WTC11 (cell line): ENCODE results near the gene ID3. TPM values are rescaled to one million over a fixed set of nuclear protein-coding genes. Genes with fewer than 3 reads are reported as not detected.

ENCODE experiments used
- ATAC-seq: fragments of 200-7000 bp; cut with Tn5 transposase; 2 replicates; pipeline ENCODE4 v1.10.0; 2021; ENCODE audit warnings: mild to moderate bottlenecking, moderate library complexity
- CTCF ChIA-PET: fragments of 300-600 bp; sonication (Branson Sonifier 250); formaldehyde crosslinking; loops from one replicate; lab custom pipeline; 2021; ENCODE audit warnings: antibody characterized with exemption; lab: Charles Lee
- POLR2A ChIA-PET: fragments of 350-600 bp; sonication (Branson Sonifier 250); formaldehyde crosslinking; loops from one replicate; lab custom pipeline; 2021; ENCODE audit warnings: antibody characterized with exemption; lab: Charles Lee
- DNase-seq: peaks from one replicate; pipeline ENCODE4 v3.0.0; 2021; ENCODE audit warnings: low spot score
- H3K27ac Mint-ChIP-seq: 2 replicates; pipeline ENCODE4 v1.8.0; 2021; ENCODE audit warnings: mixed read lengths
- H3K27me3 Mint-ChIP-seq: 2 replicates; pipeline ENCODE4 v1.8.0; 2021; ENCODE audit warnings: low read depth, mild to moderate bottlenecking, moderate library complexity, mixed read lengths
- H3K36me3 Mint-ChIP-seq: 2 replicates; pipeline ENCODE4 v1.8.0; 2021; ENCODE audit warnings: mixed read lengths
- H3K4me1 Mint-ChIP-seq: 2 replicates; pipeline ENCODE4 v1.8.0; 2022; ENCODE audit warnings: mixed read lengths
- H3K4me3 Mint-ChIP-seq: 2 replicates; pipeline ENCODE4 v1.8.0; 2021; ENCODE audit warnings: mild to moderate bottlenecking, moderate library complexity, mixed read lengths
- H3K9me3 Mint-ChIP-seq: 2 replicates; pipeline ENCODE4 v1.8.0; 2021; ENCODE audit warnings: mixed read lengths
- CBFB ChIP-seq: sonication (generic); formaldehyde crosslinking; IDR thresholded peaks from 2 replicates; pipeline ENCODE4 v1.8.1; 2022; ENCODE audit warnings: mild to moderate bottlenecking, low read depth, missing genetic modification reagents
- CREB1 ChIP-seq: sonication (generic); formaldehyde crosslinking; IDR thresholded peaks from 2 replicates; pipeline ENCODE4 v1.8.0; 2023; ENCODE audit warnings: mild to moderate bottlenecking, missing genetic modification reagents
- EMX1 ChIP-seq: fragments of 250-450 bp; sonication (Bioruptor Pico); IDR thresholded peaks from 2 replicates; pipeline ENCODE4 v1.8.0; 2021; ENCODE audit warnings: mild to moderate bottlenecking
- ESRRA ChIP-seq: sonication (generic); formaldehyde crosslinking; IDR thresholded peaks from 2 replicates; pipeline ENCODE4 v1.8.1; 2022; ENCODE audit warnings: mild to moderate bottlenecking, missing genetic modification reagents, borderline replicate concordance
- FOXP1 ChIP-seq: sonication (generic); formaldehyde crosslinking; IDR thresholded peaks from 2 replicates; pipeline ENCODE4 v1.8.0; 2022; ENCODE audit warnings: missing genetic modification reagents, mild to moderate bottlenecking, moderate library complexity, borderline replicate concordance
- GTF2I ChIP-seq: fragments of 250-450 bp; sonication (Bioruptor Pico); conservative IDR thresholded peaks from 2 replicates; pipeline ENCODE4 v1.4.0; 2021; ENCODE audit warnings: mild to moderate bottlenecking
- KAT7 ChIP-seq: sonication (generic); formaldehyde crosslinking; IDR thresholded peaks from 2 replicates; pipeline ENCODE4 v1.8.1; 2023; ENCODE audit warnings: missing genetic modification reagents, mild to moderate bottlenecking, borderline replicate concordance
- PRRX2 ChIP-seq: fragments of 250-450 bp; sonication (Bioruptor Pico); IDR thresholded peaks from 2 replicates; pipeline ENCODE4 v1.8.0; 2021; ENCODE audit warnings: mild to moderate bottlenecking
- SOX15 ChIP-seq: fragments of 250-450 bp; sonication (Bioruptor Pico); IDR thresholded peaks from 2 replicates; pipeline ENCODE4 v1.9.0; 2021; ENCODE audit warnings: mild to moderate bottlenecking
- TP53 ChIP-seq: sonication (generic); formaldehyde crosslinking; IDR thresholded peaks from 2 replicates; pipeline ENCODE4 v1.8.1; 2023; ENCODE audit warnings: mild to moderate bottlenecking, missing genetic modification reagents
- ZNF232 ChIP-seq: sonication (generic); formaldehyde crosslinking; IDR thresholded peaks from 2 replicates; pipeline ENCODE4 v1.8.0; 2022; ENCODE audit warnings: mild to moderate bottlenecking, missing genetic modification reagents
- total RNA-seq: library from RNA; stranded (reverse); gene quantifications from 3 replicates; pipeline ENCODE4 v1.2.3, GENCODE V29; 2021
- TF ChIP-seq, protein P1 (sequence below): sonication (generic); formaldehyde crosslinking; conservative IDR thresholded peaks from 2 replicates; pipeline ENCODE4 v1.8.1; 2022; ENCODE audit warnings: mild to moderate bottlenecking, missing genetic modification reagents
- TF ChIP-seq, protein P2 (sequence below): sonication (generic); formaldehyde crosslinking; IDR thresholded peaks from 2 replicates; pipeline ENCODE4 v1.8.1; 2022; ENCODE audit warnings: mild to moderate bottlenecking, moderate library complexity, missing genetic modification reagents
- TF ChIP-seq, protein P3 (sequence below): sonication (generic); formaldehyde crosslinking; IDR thresholded peaks from 2 replicates; pipeline ENCODE4 v1.8.0; 2023; ENCODE audit warnings: mild to moderate bottlenecking, missing genetic modification reagents
- TF ChIP-seq, protein P4 (sequence below): sonication (generic); formaldehyde crosslinking; IDR thresholded peaks from 2 replicates; pipeline ENCODE4 v1.8.1; 2023; ENCODE audit warnings: mild to moderate bottlenecking, missing genetic modification reagents, borderline replicate concordance
- TF ChIP-seq, protein P5 (sequence below): sonication (generic); formaldehyde crosslinking; IDR thresholded peaks from 2 replicates; pipeline ENCODE4 v1.8.0; 2023; ENCODE audit warnings: missing genetic modification reagents
- TF ChIP-seq, protein P6 (sequence below): sonication (generic); formaldehyde crosslinking; IDR thresholded peaks from 2 replicates; pipeline ENCODE4 v1.8.0; 2022; ENCODE audit warnings: mild to moderate bottlenecking, missing genetic modification reagents
- TF ChIP-seq, protein P7 (sequence below): sonication (generic); formaldehyde crosslinking; IDR thresholded peaks from 2 replicates; pipeline ENCODE4 v1.8.1; 2023; ENCODE audit warnings: mild to moderate bottlenecking, missing genetic modification reagents, moderate library complexity

The ID3 gene
- total RNA-seq, 1 experiment from 2014 or later = 168 TPM

DNA sequence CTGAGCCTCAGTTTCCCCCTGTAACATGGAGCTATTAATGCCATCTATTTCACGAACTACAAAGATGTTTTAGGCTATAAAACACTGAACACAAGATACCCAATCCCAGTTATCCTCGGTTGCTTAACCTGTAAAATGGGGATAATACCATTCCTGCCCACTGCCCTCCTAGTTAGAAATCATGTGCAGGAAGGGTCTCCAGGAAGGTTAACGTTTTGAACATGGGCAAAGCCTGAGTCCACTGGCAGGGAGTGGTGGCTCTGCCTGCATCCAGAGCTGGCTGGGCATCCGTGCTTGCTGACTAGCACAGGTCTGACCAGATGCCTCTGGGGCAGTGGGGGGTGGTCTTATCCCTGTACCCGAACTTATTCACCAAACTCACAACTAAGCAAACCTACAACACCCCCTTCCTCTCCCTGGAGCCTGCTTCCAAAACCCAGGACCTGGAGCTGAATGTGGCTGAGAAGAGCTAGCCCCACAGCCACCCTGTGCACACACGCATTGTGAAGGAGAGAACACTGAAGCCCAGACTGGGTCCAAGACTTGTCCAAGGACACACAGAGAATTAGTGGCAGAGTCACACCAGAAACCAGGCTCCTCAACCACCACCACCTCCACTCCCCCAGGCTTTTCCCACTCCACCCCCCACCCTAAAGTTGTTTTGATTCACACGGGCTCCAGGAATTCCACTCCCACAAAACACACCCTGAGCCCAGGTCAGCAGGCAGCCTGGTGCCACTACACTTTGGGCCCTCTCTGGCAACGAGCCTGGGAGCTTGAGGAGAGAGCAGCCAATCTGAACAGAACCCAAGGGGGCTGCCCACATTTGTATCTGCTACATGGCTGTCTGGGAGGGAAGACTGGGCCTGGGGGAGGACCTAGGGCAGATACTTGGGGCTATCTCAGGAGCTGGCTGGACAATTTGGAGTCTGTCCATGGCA, 29.9 kb downstream of the ID3 start:
- DNase-seq (no peak), ATAC-seq (no peak)
- Mint-ChIP-seq H3K27me3 (peaks cover 52% of the 10 kb centered on the region), H3K9me3 (no peaks in the 10 kb centered on the region), H3K4me1 (peaks cover 28% of the 10 kb centered on the region), H3K36me3 (no peaks in the 10 kb centered on the region)
- POLR2A ChIA-PET = interaction anchor here (1.0 kb wide), 1 partner anchor 360 kb away, joined by 3 read pairs; the partner anchor contains the start of gene LUZP1
- TF ChIP-seq, protein P1, sequence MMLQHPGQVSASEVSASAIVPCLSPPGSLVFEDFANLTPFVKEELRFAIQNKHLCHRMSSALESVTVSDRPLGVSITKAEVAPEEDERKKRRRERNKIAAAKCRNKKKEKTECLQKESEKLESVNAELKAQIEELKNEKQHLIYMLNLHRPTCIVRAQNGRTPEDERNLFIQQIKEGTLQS = no peak
- no peak for TF ChIP-seq GTF2I (CRISPR knock-in tag)
- TF ChIP-seq ZNF232 = no peak
- TF ChIP-seq, protein P2, sequence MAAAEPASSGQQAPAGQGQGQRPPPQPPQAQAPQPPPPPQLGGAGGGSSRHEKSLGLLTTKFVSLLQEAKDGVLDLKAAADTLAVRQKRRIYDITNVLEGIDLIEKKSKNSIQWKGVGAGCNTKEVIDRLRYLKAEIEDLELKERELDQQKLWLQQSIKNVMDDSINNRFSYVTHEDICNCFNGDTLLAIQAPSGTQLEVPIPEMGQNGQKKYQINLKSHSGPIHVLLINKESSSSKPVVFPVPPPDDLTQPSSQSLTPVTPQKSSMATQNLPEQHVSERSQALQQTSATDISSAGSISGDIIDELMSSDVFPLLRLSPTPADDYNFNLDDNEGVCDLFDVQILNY (CRISPR knock-in tag) = no peak
- TF ChIP-seq, protein P3, sequence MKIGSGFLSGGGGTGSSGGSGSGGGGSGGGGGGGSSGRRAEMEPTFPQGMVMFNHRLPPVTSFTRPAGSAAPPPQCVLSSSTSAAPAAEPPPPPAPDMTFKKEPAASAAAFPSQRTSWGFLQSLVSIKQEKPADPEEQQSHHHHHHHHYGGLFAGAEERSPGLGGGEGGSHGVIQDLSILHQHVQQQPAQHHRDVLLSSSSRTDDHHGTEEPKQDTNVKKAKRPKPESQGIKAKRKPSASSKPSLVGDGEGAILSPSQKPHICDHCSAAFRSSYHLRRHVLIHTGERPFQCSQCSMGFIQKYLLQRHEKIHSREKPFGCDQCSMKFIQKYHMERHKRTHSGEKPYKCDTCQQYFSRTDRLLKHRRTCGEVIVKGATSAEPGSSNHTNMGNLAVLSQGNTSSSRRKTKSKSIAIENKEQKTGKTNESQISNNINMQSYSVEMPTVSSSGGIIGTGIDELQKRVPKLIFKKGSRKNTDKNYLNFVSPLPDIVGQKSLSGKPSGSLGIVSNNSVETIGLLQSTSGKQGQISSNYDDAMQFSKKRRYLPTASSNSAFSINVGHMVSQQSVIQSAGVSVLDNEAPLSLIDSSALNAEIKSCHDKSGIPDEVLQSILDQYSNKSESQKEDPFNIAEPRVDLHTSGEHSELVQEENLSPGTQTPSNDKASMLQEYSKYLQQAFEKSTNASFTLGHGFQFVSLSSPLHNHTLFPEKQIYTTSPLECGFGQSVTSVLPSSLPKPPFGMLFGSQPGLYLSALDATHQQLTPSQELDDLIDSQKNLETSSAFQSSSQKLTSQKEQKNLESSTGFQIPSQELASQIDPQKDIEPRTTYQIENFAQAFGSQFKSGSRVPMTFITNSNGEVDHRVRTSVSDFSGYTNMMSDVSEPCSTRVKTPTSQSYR (CRISPR knock-in tag) = no peak
- TF ChIP-seq, protein P4, sequence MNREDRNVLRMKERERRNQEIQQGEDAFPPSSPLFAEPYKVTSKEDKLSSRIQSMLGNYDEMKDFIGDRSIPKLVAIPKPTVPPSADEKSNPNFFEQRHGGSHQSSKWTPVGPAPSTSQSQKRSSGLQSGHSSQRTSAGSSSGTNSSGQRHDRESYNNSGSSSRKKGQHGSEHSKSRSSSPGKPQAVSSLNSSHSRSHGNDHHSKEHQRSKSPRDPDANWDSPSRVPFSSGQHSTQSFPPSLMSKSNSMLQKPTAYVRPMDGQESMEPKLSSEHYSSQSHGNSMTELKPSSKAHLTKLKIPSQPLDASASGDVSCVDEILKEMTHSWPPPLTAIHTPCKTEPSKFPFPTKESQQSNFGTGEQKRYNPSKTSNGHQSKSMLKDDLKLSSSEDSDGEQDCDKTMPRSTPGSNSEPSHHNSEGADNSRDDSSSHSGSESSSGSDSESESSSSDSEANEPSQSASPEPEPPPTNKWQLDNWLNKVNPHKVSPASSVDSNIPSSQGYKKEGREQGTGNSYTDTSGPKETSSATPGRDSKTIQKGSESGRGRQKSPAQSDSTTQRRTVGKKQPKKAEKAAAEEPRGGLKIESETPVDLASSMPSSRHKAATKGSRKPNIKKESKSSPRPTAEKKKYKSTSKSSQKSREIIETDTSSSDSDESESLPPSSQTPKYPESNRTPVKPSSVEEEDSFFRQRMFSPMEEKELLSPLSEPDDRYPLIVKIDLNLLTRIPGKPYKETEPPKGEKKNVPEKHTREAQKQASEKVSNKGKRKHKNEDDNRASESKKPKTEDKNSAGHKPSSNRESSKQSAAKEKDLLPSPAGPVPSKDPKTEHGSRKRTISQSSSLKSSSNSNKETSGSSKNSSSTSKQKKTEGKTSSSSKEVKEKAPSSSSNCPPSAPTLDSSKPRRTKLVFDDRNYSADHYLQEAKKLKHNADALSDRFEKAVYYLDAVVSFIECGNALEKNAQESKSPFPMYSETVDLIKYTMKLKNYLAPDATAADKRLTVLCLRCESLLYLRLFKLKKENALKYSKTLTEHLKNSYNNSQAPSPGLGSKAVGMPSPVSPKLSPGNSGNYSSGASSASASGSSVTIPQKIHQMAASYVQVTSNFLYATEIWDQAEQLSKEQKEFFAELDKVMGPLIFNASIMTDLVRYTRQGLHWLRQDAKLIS = no peak
- TF ChIP-seq CBFB = no peak
- TF ChIP-seq, protein P5, sequence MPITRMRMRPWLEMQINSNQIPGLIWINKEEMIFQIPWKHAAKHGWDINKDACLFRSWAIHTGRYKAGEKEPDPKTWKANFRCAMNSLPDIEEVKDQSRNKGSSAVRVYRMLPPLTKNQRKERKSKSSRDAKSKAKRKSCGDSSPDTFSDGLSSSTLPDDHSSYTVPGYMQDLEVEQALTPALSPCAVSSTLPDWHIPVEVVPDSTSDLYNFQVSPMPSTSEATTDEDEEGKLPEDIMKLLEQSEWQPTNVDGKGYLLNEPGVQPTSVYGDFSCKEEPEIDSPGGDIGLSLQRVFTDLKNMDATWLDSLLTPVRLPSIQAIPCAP (CRISPR knock-in tag) = no peak
- TF ChIP-seq ESRRA (CRISPR knock-in tag) = no peak
- TF ChIP-seq, all 79 proteins: peak for 0
- CTCF ChIA-PET = interaction anchor here (0.7 to 5.9 kb wide), 7 partner anchors 11 to 313 kb away, joined by 3 to 58 read pairs (median 19); partner anchors contain the start of gene ASAP3
- Mint-ChIP-seq H3K4me3 (peak overlapping the region; percentile 55), H3K27ac (no peak overlapping the region)

DNA sequence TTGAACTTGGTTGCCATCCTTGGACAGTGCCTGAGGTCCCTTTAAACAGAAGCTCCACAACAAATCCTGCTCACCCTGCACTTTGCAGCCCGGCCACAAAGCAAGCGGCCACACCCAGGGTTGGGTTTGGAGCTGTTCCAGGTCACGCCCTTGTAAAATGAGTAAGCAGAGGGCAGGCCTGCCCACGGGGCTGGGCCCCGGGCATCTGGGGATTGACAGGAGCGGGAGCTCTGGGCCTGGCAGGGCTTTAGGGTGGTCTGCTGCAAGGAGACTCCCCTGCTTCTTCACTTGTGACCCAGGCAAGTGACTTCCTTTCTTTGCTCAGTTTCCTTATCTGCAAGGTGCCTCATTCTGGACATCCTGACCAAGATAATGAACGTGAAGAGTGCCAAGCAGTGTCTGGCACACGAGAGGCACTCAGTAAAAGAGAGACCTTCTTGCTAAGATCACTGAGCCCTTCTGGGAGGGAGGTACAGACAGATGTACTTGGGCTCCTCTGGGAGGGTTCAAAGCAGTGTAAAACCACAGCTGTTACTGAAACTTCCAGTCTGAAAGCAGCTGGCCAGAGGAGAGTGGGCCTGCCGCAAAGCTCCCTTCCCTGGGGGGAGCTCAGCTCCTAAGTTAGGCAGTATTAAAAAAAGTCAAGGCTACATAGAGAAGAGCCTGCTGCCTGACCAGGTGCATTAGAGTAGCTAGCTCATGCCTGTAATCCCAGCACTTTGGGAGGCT, 30.9 kb downstream of the ID3 start:
- ATAC-seq (peak; percentile 6; the same call in 1 of the 2 replicates), DNase-seq (no peak)
- H3K4me3 Mint-ChIP-seq = no peak overlapping the region
- H3K9me3 Mint-ChIP-seq = no peaks in the 10 kb centered on the region
- H3K27me3 Mint-ChIP-seq = peaks cover 47% of the 10 kb centered on the region
- POLR2A ChIA-PET = interaction anchor here (0.9 to 1.0 kb wide), 3 partner anchors 27 to 359 kb away, joined by 3 to 4 read pairs (median 3); partner anchors contain the start of gene LUZP1
- no peak overlapping the region for H3K27ac Mint-ChIP-seq
- peaks cover 28% of the 10 kb centered on the region for H3K4me1 Mint-ChIP-seq
- CTCF ChIA-PET = interaction anchor here (0.5 to 8.0 kb wide), 14 partner anchors 12 to 312 kb away, joined by 3 to 101 read pairs (median 4); partner anchors contain the start of genes ASAP3 and PITHD1
- H3K36me3 Mint-ChIP-seq = no peaks in the 10 kb centered on the region
- TF ChIP-seq SOX15 (CRISPR knock-in tag) = no peak
- TF ChIP-seq KAT7 (CRISPR knock-in tag) = no peak
- no peak for TF ChIP-seq CREB1 (CRISPR knock-in tag)
- no peak for TF ChIP-seq PRRX2 (CRISPR knock-in tag)
- no peak for TF ChIP-seq TP53 (CRISPR knock-in tag)
- TF ChIP-seq EMX1 (CRISPR knock-in tag) = no peak
- TF ChIP-seq, protein P6, sequence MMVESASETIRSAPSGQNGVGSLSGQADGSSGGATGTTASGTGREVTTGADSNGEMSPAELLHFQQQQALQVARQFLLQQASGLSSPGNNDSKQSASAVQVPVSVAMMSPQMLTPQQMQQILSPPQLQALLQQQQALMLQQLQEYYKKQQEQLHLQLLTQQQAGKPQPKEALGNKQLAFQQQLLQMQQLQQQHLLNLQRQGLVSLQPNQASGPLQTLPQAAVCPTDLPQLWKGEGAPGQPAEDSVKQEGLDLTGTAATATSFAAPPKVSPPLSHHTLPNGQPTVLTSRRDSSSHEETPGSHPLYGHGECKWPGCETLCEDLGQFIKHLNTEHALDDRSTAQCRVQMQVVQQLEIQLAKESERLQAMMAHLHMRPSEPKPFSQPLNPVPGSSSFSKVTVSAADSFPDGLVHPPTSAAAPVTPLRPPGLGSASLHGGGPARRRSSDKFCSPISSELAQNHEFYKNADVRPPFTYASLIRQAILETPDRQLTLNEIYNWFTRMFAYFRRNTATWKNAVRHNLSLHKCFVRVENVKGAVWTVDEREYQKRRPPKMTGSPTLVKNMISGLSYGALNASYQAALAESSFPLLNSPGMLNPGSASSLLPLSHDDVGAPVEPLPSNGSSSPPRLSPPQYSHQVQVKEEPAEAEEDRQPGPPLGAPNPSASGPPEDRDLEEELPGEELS (CRISPR knock-in tag) = no peak
- TF ChIP-seq, protein P7, sequence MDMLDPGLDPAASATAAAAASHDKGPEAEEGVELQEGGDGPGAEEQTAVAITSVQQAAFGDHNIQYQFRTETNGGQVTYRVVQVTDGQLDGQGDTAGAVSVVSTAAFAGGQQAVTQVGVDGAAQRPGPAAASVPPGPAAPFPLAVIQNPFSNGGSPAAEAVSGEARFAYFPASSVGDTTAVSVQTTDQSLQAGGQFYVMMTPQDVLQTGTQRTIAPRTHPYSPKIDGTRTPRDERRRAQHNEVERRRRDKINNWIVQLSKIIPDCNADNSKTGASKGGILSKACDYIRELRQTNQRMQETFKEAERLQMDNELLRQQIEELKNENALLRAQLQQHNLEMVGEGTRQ = no peak
- TF ChIP-seq FOXP1 (CRISPR knock-in tag) = no peak
